AG04449 (cell line): ENCODE results near the gene FKBP8.
A peak's percentile ranks its signal among the peaks of the same experiment; 100 is the strongest.

Experiments used
- CTCF ChIA-PET: fragments of 350-600 bp; formaldehyde crosslinking; extraction: SDS; loops from one replicate; lab custom pipeline; 2021; ENCODE audit warnings: antibody characterized with exemption; lab: Yijun Ruan, JAX
- POLR2A ChIA-PET: fragments of 400-600, 350-600 bp; formaldehyde crosslinking; extraction: SDS; loops from one replicate; lab custom pipeline; 2020; ENCODE audit warnings: antibody characterized with exemption, inconsistent platforms; lab: Yijun Ruan, JAX
- DNase-seq: peaks from one replicate; pipeline ENCODE4 v3.0.0-alpha.2; 2010; ENCODE audit warnings: low read depth, low spot score
- H3K4me3 ChIP-seq: 2 replicates; pipeline ENCODE4 v1.5.1; 2011; ENCODE audit warnings: low read depth, mild to moderate bottlenecking, control low read depth, low read length
- CTCF ChIP-seq: IDR thresholded peaks from one replicate; pipeline ENCODE4 v1.5.1; 2011; ENCODE audit warnings: mild to moderate bottlenecking, moderate library complexity, low read length, control low read depth, inconsistent platforms; ENCODE audit not compliant: insufficient read depth; ENCODE audit errors: missing control alignments

The FKBP8 gene

GRCh38 chr19:18493440-18494266, 49.7 kb downstream of the FKBP8 start:
- POLR2A ChIA-PET, result interaction anchor here (0.7 to 1.3 kb wide), 2 partner anchors 14 to 27 kb away, joined by 3 read pairs; no protein-coding TSS in a partner anchor
- no peak for TF ChIP-seq CTCF

GRCh38 chr19:18491995-18492953, 51.1 kb downstream of the FKBP8 start:
- no peak for TF ChIP-seq CTCF
- POLR2A ChIA-PET, result interaction anchor here (1.2 kb wide), 1 partner anchor 10 kb away, joined by 3 read pairs; no protein-coding TSS in a partner anchor
- DNase-seq, result no peak
- CTCF ChIA-PET, result interaction anchor here (0.6 to 3.9 kb wide), 11 partner anchors 10 to 355 kb away, joined by 3 to 15 read pairs (median 3); partner anchors contain the start of gene REX1BD
- no peak overlapping the region for H3K4me3 ChIP-seq

More at GRCh38 chr19:18493440-18494266, 49.7 kb downstream of the FKBP8 start:
- CTCF ChIA-PET, result interaction anchor here (1.2 to 3.9 kb wide), 6 partner anchors 8 to 100 kb away, joined by 3 to 15 read pairs (median 4); no protein-coding TSS in a partner anchor
- no peak overlapping the region for H3K4me3 ChIP-seq
- DNase-seq, result no peak

- CTCF ChIA-PET, result interaction anchor here (1.4 to 3.9 kb wide), 4 partner anchors 10 to 29 kb away, joined by 3 to 15 read pairs (median 11); no protein-coding TSS in a partner anchor
- no peak for DNase-seq
- no peak for TF ChIP-seq CTCF
Observed at GRCh38 chr19:18490728-18491127, 52.6 kb downstream of the FKBP8 start.

GRCh38 chr19:18489627-18490184, 53.7 kb downstream of the FKBP8 start:
- TF ChIP-seq CTCF, result no peak
- ChIA-PET CTCF (interaction anchor here (0.8 to 2.0 kb wide), 5 partner anchors 9 to 30 kb away, joined by 3 to 11 read pairs (median 4); no protein-coding TSS in a partner anchor), POLR2A (no interaction called here)
- DNase-seq, result no peak
- H3K4me3 ChIP-seq, result no peak overlapping the region

More at GRCh38 chr19:18490728-18491127, 52.6 kb downstream of the FKBP8 start:
- H3K4me3 ChIP-seq, result no peak overlapping the region
- POLR2A ChIA-PET, result no interaction called here

- CTCF ChIA-PET, result interaction anchor here (0.8 to 4.4 kb wide), 8 partner anchors 9 to 31 kb away, joined by 3 to 26 read pairs (median 4); no protein-coding TSS in a partner anchor
- POLR2A ChIA-PET, result no interaction called here
- DNase-seq, result no peak
Observed at GRCh38 chr19:18488838-18489626, 54.3 kb downstream of the FKBP8 start.

More at GRCh38 chr19:18488838-18489626, 54.3 kb downstream of the FKBP8 start:
- no peak overlapping the region for H3K4me3 ChIP-seq
- TF ChIP-seq CTCF, result peak; percentile 24
